Measurements from ENCODE around the gene SPCS2. TPM values are rescaled to one million over a fixed set of nuclear protein-coding genes. Genes with fewer than 3 reads are reported as not detected.

Gene SPCS2
- total RNA-seq, 1 experiment from 2014 or later = 175 TPM

- no peak overlapping the region for H3K4me3 ChIP-seq
- H3F3A ChIP-seq (ENCODE audit: insufficient read depth, low read depth) = no peaks in the 10 kb centered on the region
- H3K9me3 ChIP-seq (ENCODE audit: insufficient read depth, low read depth) = no peaks in the 10 kb centered on the region
- no peak overlapping the region for H3K4me2 ChIP-seq
- peaks cover 26% of the 10 kb centered on the region for H4K20me1 ChIP-seq (ENCODE audit: insufficient read depth)
- ChIA-PET CTCF (interaction anchor here (0.6 kb wide), 1 partner anchor 445 kb away, joined by 8 read pairs; no protein-coding TSS in a partner anchor), POLR2A (ENCODE audit: unreplicated experiment) (no interaction called here)
- H3K4me1 ChIP-seq (replicated peaks; ENCODE audit: insufficient read depth) = no peaks in the 10 kb centered on the region
- H2AFZ ChIP-seq = no peak overlapping the region
- peaks cover 54% of the 10 kb centered on the region for H3K36me3 ChIP-seq (ENCODE audit: low read depth)
- no peak overlapping the region for H3K27ac ChIP-seq
- TF ChIP-seq EZH2 (IDR thresholded peaks at IDR 0.05; ENCODE audit: low read depth) (no peak), CTCF (conservative IDR thresholded peaks at IDR 0.05) (no peak)
- no TSS peak for BruUV-seq (replicated peaks)
- intact Hi-C loops (cut with micrococcal nuclease; ENCODE audit: unreplicated experiment) = no loop called here
- no peaks in the 10 kb centered on the region for H3K9me2 ChIP-seq (ENCODE audit: insufficient read depth)
- no peaks in the 10 kb centered on the region; the same call in 1 of the 2 replicates for H3K79me2 ChIP-seq (ENCODE audit: low read depth)
- H3K27me3 ChIP-seq (ENCODE audit: insufficient read depth, low read depth) = no peaks in the 10 kb centered on the region
- DNase-seq = no peak
Observed at GRCh38 chr11:74970852-74971395, 21.9 kb downstream of the SPCS2 start.

GRCh38 chr11:74971424-74971823 lies 22.4 kb downstream of the SPCS2 start:
- H3K9me3 ChIP-seq (ENCODE audit: insufficient read depth, low read depth) = no peaks in the 10 kb centered on the region
- H3K4me3 ChIP-seq = no peak overlapping the region
- no peaks in the 10 kb centered on the region for H3F3A ChIP-seq (ENCODE audit: insufficient read depth, low read depth)
- no peaks in the 10 kb centered on the region; the same call in 1 of the 2 replicates for H3K79me2 ChIP-seq (ENCODE audit: low read depth)
- POLR2A ChIA-PET (ENCODE audit: unreplicated experiment) = no interaction called here
- no peak overlapping the region for H2AFZ ChIP-seq
- peaks cover 21% of the 10 kb centered on the region for H4K20me1 ChIP-seq (ENCODE audit: insufficient read depth)
- DNase-seq = no peak
- no peaks in the 10 kb centered on the region for H3K9me2 ChIP-seq (ENCODE audit: insufficient read depth)
- no peak overlapping the region for H3K27ac ChIP-seq
- H3K27me3 ChIP-seq (ENCODE audit: insufficient read depth, low read depth) = no peaks in the 10 kb centered on the region
- peaks cover 49% of the 10 kb centered on the region for H3K36me3 ChIP-seq (ENCODE audit: low read depth)
- no TSS peak for BruUV-seq (replicated peaks)
- no peak overlapping the region for H3K4me2 ChIP-seq
- TF ChIP-seq EZH2 (IDR thresholded peaks at IDR 0.05; ENCODE audit: low read depth) = no peak
- TF ChIP-seq CTCF (conservative IDR thresholded peaks at IDR 0.05) = no peak
- intact Hi-C loops (cut with micrococcal nuclease; ENCODE audit: unreplicated experiment) = no loop called here
- CTCF ChIA-PET = no interaction called here
- H3K4me1 ChIP-seq (replicated peaks; ENCODE audit: insufficient read depth) = no peaks in the 10 kb centered on the region

GRCh38 chr11:74978041-74978440 lies 29.0 kb downstream of the SPCS2 start:
- Histone ChIP-seq H3K9me3 (ENCODE audit: insufficient read depth, low read depth) (no peaks in the 10 kb centered on the region), H2AFZ (no peak overlapping the region), H3K36me3 (ENCODE audit: low read depth) (peaks cover 16% of the 10 kb centered on the region; the same call in 1 of the 2 replicates), H3K27ac (no peak overlapping the region), H3K79me2 (ENCODE audit: low read depth) (no peaks in the 10 kb centered on the region; the same call in 1 of the 2 replicates), H3K4me2 (no peak overlapping the region), H3K4me3 (no peak overlapping the region), H3K4me1 (replicated peaks; ENCODE audit: insufficient read depth) (no peaks in the 10 kb centered on the region), H3K9me2 (ENCODE audit: insufficient read depth) (no peaks in the 10 kb centered on the region), H4K20me1 (ENCODE audit: insufficient read depth) (peaks cover 18% of the 10 kb centered on the region), H3K27me3 (ENCODE audit: insufficient read depth, low read depth) (no peaks in the 10 kb centered on the region), H3F3A (ENCODE audit: insufficient read depth, low read depth) (no peaks in the 10 kb centered on the region)
- CTCF ChIA-PET = no interaction called here
- no peak for TF ChIP-seq CTCF (conservative IDR thresholded peaks at IDR 0.05)
- no peak for TF ChIP-seq EZH2 (IDR thresholded peaks at IDR 0.05; ENCODE audit: low read depth)
- intact Hi-C loops (cut with micrococcal nuclease; ENCODE audit: unreplicated experiment) = no loop called here
- no TSS peak for BruUV-seq (replicated peaks)
- POLR2A ChIA-PET (ENCODE audit: unreplicated experiment) = no interaction called here
- DNase-seq = no peak
